IMR-90 (cell line): ENCODE measurements around the gene CASKIN1. TPM values are rescaled to one million over a fixed set of nuclear protein-coding genes. Genes with fewer than 3 reads are reported as not detected.
A peak's percentile ranks its signal among the peaks of the same experiment; 100 is the strongest.

Experiments used
- ATAC-seq: fragments of 200-7000 bp; cut with Tn5 transposase; 2 replicates; pipeline ENCODE4 v1.9.1; 2020; ENCODE audit warnings: low read depth, mild to moderate bottlenecking, moderate library complexity
- BruUV-seq: library from RNA; stranded (reverse); fragments of 400-500 nt; replicated peaks from 2 replicates; lab custom pipeline; 2021; lab: Mats Ljungman, UMichigan
- CTCF ChIA-PET: fragments of 300-600 bp; formaldehyde crosslinking; extraction: SDS; loops from one replicate; lab custom pipeline; 2021; ENCODE audit warnings: antibody characterized with exemption; lab: Yijun Ruan, JAX
- POLR2A ChIA-PET: fragments of 300-600 bp; sonication (Branson Sonifier 250); formaldehyde crosslinking; loops from one replicate; lab custom pipeline; 2022; ENCODE audit warnings: antibody characterized with exemption; ENCODE audit not compliant: unreplicated experiment; lab: Charles Lee
- DNase-seq: peaks from one replicate; pipeline ENCODE4 v3.0.0; 2013
- H2AFZ ChIP-seq: replicated peaks from 2 replicates; pipeline ENCODE3; 2013; ENCODE audit warnings: low read length, mild to moderate bottlenecking; ENCODE audit not compliant: poor library complexity
- H2AK5ac ChIP-seq: 2 replicates; pipeline ENCODE4 v1.6.1; 2013; ENCODE audit warnings: low read depth, low read length, inconsistent platforms
- H2AK9ac ChIP-seq: replicated peaks from 2 replicates; pipeline ENCODE3; 2013; ENCODE audit warnings: mild to moderate bottlenecking, low read depth, low read length, moderate library complexity; ENCODE audit not compliant: poor library complexity
- H2BK120ac ChIP-seq: 2 replicates; pipeline ENCODE4 v1.6.1; 2013; ENCODE audit warnings: low read depth, low read length, inconsistent platforms
- H2BK15ac ChIP-seq: 3 replicates; pipeline ENCODE4 v1.6.1; 2013; ENCODE audit warnings: low read depth, low read length, inconsistent platforms
- H2BK20ac ChIP-seq: 2 replicates; pipeline ENCODE4 v1.6.1; 2013; ENCODE audit warnings: low read depth, mild to moderate bottlenecking, inconsistent platforms, low read length, moderate library complexity
- H2BK5ac ChIP-seq: 2 replicates; pipeline ENCODE4 v1.6.1; 2013; ENCODE audit warnings: mild to moderate bottlenecking, low read depth, low read length, inconsistent platforms; ENCODE audit not compliant: poor library complexity, severe bottlenecking
- H3K14ac ChIP-seq: replicated peaks from 2 replicates; pipeline ENCODE4 v1.6.1; 2013; ENCODE audit warnings: low read depth, low read length, inconsistent platforms
- H3K18ac ChIP-seq: 2 replicates; pipeline ENCODE4 v1.6.1; 2013; ENCODE audit warnings: low read depth, low read length, control low read depth
- H3K23ac ChIP-seq: 2 replicates; pipeline ENCODE4 v1.6.1; 2013; ENCODE audit warnings: low read depth, low read length, inconsistent platforms
- H3K27ac ChIP-seq: 2 replicates; pipeline ENCODE4 v1.5.1; 2013; ENCODE audit warnings: mild to moderate bottlenecking, control low read depth, low read length; ENCODE audit not compliant: insufficient read depth
- H3K27me3 ChIP-seq: 2 replicates; pipeline ENCODE4 v1.6.1; 2013; ENCODE audit warnings: low read length; ENCODE audit not compliant: control insufficient read depth, insufficient read depth
- H3K36me3 ChIP-seq: 2 replicates; pipeline ENCODE4 v1.6.1; 2013; ENCODE audit warnings: low read length, mixed read lengths; ENCODE audit not compliant: control insufficient read depth, insufficient read depth
- H3K4ac ChIP-seq: 2 replicates; pipeline ENCODE4 v1.6.1; 2013; ENCODE audit warnings: low read depth, low read length, inconsistent platforms
- H3K4me1 ChIP-seq: 2 replicates; pipeline ENCODE4 v1.6.1; 2013; ENCODE audit warnings: low read length, mixed read lengths; ENCODE audit not compliant: control insufficient read depth, insufficient read depth
- H3K4me2 ChIP-seq: 2 replicates; pipeline ENCODE4 v1.6.1; 2013; ENCODE audit warnings: low read depth, mild to moderate bottlenecking, control low read depth, low read length, moderate library complexity
- H3K4me3 ChIP-seq: 2 replicates; pipeline ENCODE4 v1.5.1; 2013; ENCODE audit warnings: low read depth, mild to moderate bottlenecking, control low read depth, low read length, moderate library complexity; ENCODE audit not compliant: insufficient read depth
- H3K56ac ChIP-seq: 2 replicates; pipeline ENCODE4 v1.6.1; 2013; ENCODE audit warnings: low read length, inconsistent platforms; ENCODE audit not compliant: insufficient read depth; ENCODE audit errors: extremely low read depth
- H3K79me1 ChIP-seq, 2 experiments: 2 replicates each; pipeline ENCODE4 v1.6.1; 2013; ENCODE audit warnings: low read length in 2 of 2, inconsistent platforms in 1 of 2, low read depth in 1 of 2
- H3K9ac ChIP-seq: 2 replicates; pipeline ENCODE4 v1.6.1; 2013; ENCODE audit warnings: low read depth, low read length, control low read depth
- H3K9me1 ChIP-seq: 2 replicates; pipeline ENCODE4 v1.6.1; 2013; ENCODE audit warnings: low read length, inconsistent platforms; ENCODE audit not compliant: insufficient read depth
- H3K9me3 ChIP-seq: 2 replicates; pipeline ENCODE4 v1.6.1; 2013; ENCODE audit warnings: low read length; ENCODE audit not compliant: control insufficient read depth, insufficient read depth
- H4K20me1 ChIP-seq: 2 replicates; pipeline ENCODE4 v1.6.1; 2013; ENCODE audit warnings: low read length, inconsistent platforms; ENCODE audit not compliant: insufficient read depth
- H4K5ac ChIP-seq: 2 replicates; pipeline ENCODE4 v1.6.1; 2013; ENCODE audit warnings: mild to moderate bottlenecking, low read depth, low read length, control low read depth
- H4K8ac ChIP-seq, 2 experiments: 2 replicates each; pipeline ENCODE4 v1.6.1; 2013; ENCODE audit warnings: low read depth in 2 of 2, low read length in 2 of 2, control low read depth in 1 of 2, inconsistent platforms in 1 of 2
- H4K91ac ChIP-seq: 2 replicates; pipeline ENCODE4 v1.6.1; 2013; ENCODE audit warnings: low read depth, low read length, inconsistent platforms; ENCODE audit not compliant: insufficient read depth
- BHLHE40 ChIP-seq: fragments of 150-350 bp; IDR thresholded peaks from 2 replicates; pipeline ENCODE4 v1.6.1; 2016; ENCODE audit warnings: mild to moderate bottlenecking, low read depth, low read length
- CEBPB ChIP-seq: IDR thresholded peaks from 2 replicates; pipeline ENCODE4 v1.6.1; 2012; ENCODE audit warnings: low read depth, low read length, improper control_type of control experiment
- ELK1 ChIP-seq: fragments of 150-350 bp; IDR thresholded peaks from 2 replicates; pipeline ENCODE4 v1.6.1; 2016; ENCODE audit warnings: low read depth, mild to moderate bottlenecking, low read length, moderate library complexity, borderline replicate concordance
- FOS ChIP-seq: fragments of 150-350 bp; IDR thresholded peaks from 2 replicates; pipeline ENCODE4 v1.6.1; 2016; ENCODE audit warnings: low read depth, low read length
- MAZ ChIP-seq: IDR thresholded peaks from 2 replicates; pipeline ENCODE4 v1.6.1; 2012; ENCODE audit warnings: low read depth, mild to moderate bottlenecking, low read length, improper control_type of control experiment, moderate library complexity, borderline replicate concordance
- MXI1 ChIP-seq: IDR thresholded peaks from 2 replicates; pipeline ENCODE4 v1.6.1; 2012; ENCODE audit warnings: low read depth, mild to moderate bottlenecking, low read length, moderate library complexity, borderline replicate concordance
- NFE2L2 ChIP-seq: fragments of 150-350 bp; IDR thresholded peaks from 2 replicates; pipeline ENCODE4 v1.6.1; 2016; ENCODE audit warnings: low read depth, mild to moderate bottlenecking, low read length
- POLR2A ChIP-seq: IDR thresholded peaks from 2 replicates; pipeline ENCODE4 v1.6.1; 2012; ENCODE audit warnings: mild to moderate bottlenecking, low read depth, low read length
- RAD21 ChIP-seq: IDR thresholded peaks from 2 replicates; pipeline ENCODE4 v1.6.1; 2012; ENCODE audit warnings: low read length, improper control_type of control experiment
- RCOR1 ChIP-seq: IDR thresholded peaks from 2 replicates; pipeline ENCODE4 v1.6.1; 2012; ENCODE audit warnings: mild to moderate bottlenecking, low read length, improper control_type of control experiment; ENCODE audit not compliant: insufficient replicate concordance
- RFX5 ChIP-seq: IDR thresholded peaks from 2 replicates; pipeline ENCODE4 v1.8.0; 2012; ENCODE audit warnings: low read depth, mild to moderate bottlenecking, low read length, moderate library complexity
- SMC3 ChIP-seq: fragments of 150-350 bp; IDR thresholded peaks from 2 replicates; pipeline ENCODE4 v1.6.1; 2016; ENCODE audit warnings: low read depth, mild to moderate bottlenecking, antibody characterized with exemption, low read length, moderate library complexity
- USF2 ChIP-seq: fragments of 150-350 bp; IDR thresholded peaks from 2 replicates; pipeline ENCODE4 v1.6.1; 2017; ENCODE audit warnings: mild to moderate bottlenecking, antibody characterized with exemption, low read length, low read depth
- WGBS, 2 experiments: methylation state at CpG; one replicate each; pipeline versions ENCODE4 v1.1.5 to v1.1.7; 2013; ENCODE audit warnings: missing lambda C conversion rate in 2 of 2; ENCODE audit not compliant: insufficient read length in 1 of 2; ENCODE audit errors: extremely low coverage in 2 of 2; 5-methylcytosine and 5-hydroxymethylcytosine counted together
- dilution Hi-C: fragments of 300-500 bp; cut with HindIII; formaldehyde crosslinking; loops from one replicate; pipeline ENCODE4 v1.14.3; 2018; ENCODE audit warnings: low sequenced_read_pairs; ENCODE audit not compliant: unreplicated experiment
- in situ Hi-C: fragments of 300-500 bp; cut with MboI; formaldehyde crosslinking; loops from 3 replicates; pipeline ENCODE4 v1.14.3; 2019; ENCODE audit warnings: low sequenced_read_pairs, inconsistent platforms, mixed read lengths
- intact Hi-C: fragments of 100-400 bp; cut with micrococcal nuclease; formaldehyde crosslinking; loops from 2 replicates; pipeline ENCODE4 v1.10.0; 2022
- polyA plus RNA-seq, 3 experiments: library from polyadenylated mRNA; depleted of rRNA; stranded (reverse); fragments of >200 nt; gene quantifications; 2 replicates each; pipeline ENCODE4 v1.2.3, GENCODE V29; 2012; ENCODE audit warnings: low replicate concordance in 1 of 3
- total RNA-seq: library from RNA; depleted of rRNA; stranded (reverse); fragments of >200 nt; gene quantifications from 2 replicates; pipeline ENCODE4 v1.2.3, GENCODE V29; 2012
- TF ChIP-seq, protein P1 (sequence below): conservative IDR thresholded peaks from 2 replicates; pipeline ENCODE4 v1.5.1; 2012; ENCODE audit warnings: mild to moderate bottlenecking, low read depth, low read length, improper control_type of control experiment

The CASKIN1 gene
- total and polyA plus RNA-seq, 2 of the 4 experiments (the other 2 are of a cell fraction), result 0.05 TPM; not detected in 1

- no peak overlapping the region for H2BK20ac ChIP-seq
- H2BK15ac ChIP-seq, result no peak overlapping the region
- no peak for DNase-seq
- H2BK5ac ChIP-seq, result no peak overlapping the region
- no peak overlapping the region for H2AK5ac ChIP-seq
- no peak overlapping the region for H3K56ac ChIP-seq
- no peak overlapping the region for H4K8ac ChIP-seq
- no peak overlapping the region for H3K4me2 ChIP-seq
- H4K91ac ChIP-seq, result no peak overlapping the region
- no peak overlapping the region for H4K5ac ChIP-seq
- dilution Hi-C loops (no loop called here), in situ Hi-C loops (no loop called here), intact Hi-C loops (no loop called here)
- no peaks in the 10 kb centered on the region for H3K27me3 ChIP-seq
- peaks cover 10% of the 10 kb centered on the region for H3K9me1 ChIP-seq
- H4K20me1 ChIP-seq, result peaks cover 81% of the 10 kb centered on the region
- H3K9ac ChIP-seq, result peak overlapping the region; percentile 4; the same call in 1 of the 2 replicates
- ChIA-PET POLR2A (no interaction called here), CTCF (interaction anchor here (0.6 to 0.9 kb wide), 2 partner anchors 11 to 85 kb away, joined by 3 to 5 read pairs; partner anchors contain the start of gene DNASE1L2)
- H3K9me3 ChIP-seq, result no peaks in the 10 kb centered on the region
- H3K14ac ChIP-seq, result no peak overlapping the region
- 56% methylated on average over 6 of the region's 13 CpGs; no CpG with 5 or more reads in 1 of the 2 experiments for WGBS, 2 experiments
- no peak overlapping the region for H2BK120ac ChIP-seq
- H3K36me3 ChIP-seq, result peaks cover 32% of the 10 kb centered on the region
- H3K23ac ChIP-seq, result 0 out of 2 replicates have a peak overlapping the region, but pooled peaks have one; percentile 17
- peak overlapping the region; percentile 66 for H2AK9ac ChIP-seq
- ATAC-seq, result no peak
- no TSS peak for BruUV-seq
- H3K18ac ChIP-seq, result no peak overlapping the region
- H3K79me1 ChIP-seq, result peaks cover 11 to 69% of the 10 kb centered on the region in 2 experiments; a peak in 3 of 4 replicates
- no peak overlapping the region for H3K4me3 ChIP-seq
- peaks cover 40% of the 10 kb centered on the region for H3K4me1 ChIP-seq
- H2AFZ ChIP-seq, result no peak overlapping the region
- no peak overlapping the region for H3K27ac ChIP-seq
- H3K4ac ChIP-seq, result no peak overlapping the region
- TF ChIP-seq, protein P1, sequence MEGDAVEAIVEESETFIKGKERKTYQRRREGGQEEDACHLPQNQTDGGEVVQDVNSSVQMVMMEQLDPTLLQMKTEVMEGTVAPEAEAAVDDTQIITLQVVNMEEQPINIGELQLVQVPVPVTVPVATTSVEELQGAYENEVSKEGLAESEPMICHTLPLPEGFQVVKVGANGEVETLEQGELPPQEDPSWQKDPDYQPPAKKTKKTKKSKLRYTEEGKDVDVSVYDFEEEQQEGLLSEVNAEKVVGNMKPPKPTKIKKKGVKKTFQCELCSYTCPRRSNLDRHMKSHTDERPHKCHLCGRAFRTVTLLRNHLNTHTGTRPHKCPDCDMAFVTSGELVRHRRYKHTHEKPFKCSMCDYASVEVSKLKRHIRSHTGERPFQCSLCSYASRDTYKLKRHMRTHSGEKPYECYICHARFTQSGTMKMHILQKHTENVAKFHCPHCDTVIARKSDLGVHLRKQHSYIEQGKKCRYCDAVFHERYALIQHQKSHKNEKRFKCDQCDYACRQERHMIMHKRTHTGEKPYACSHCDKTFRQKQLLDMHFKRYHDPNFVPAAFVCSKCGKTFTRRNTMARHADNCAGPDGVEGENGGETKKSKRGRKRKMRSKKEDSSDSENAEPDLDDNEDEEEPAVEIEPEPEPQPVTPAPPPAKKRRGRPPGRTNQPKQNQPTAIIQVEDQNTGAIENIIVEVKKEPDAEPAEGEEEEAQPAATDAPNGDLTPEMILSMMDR, result no peak
- TF ChIP-seq RCOR1, result no peak
- TF ChIP-seq NFE2L2, result no peak
- no peak for TF ChIP-seq MXI1
- no peak for TF ChIP-seq MAZ
- TF ChIP-seq FOS, result no peak
- no peak for TF ChIP-seq ELK1
- no peak for TF ChIP-seq RFX5
- no peak for TF ChIP-seq RAD21
- no peak for TF ChIP-seq CEBPB
- TF ChIP-seq BHLHE40, result no peak
- no peak for TF ChIP-seq USF2
- no peak; the same call in 1 of the 2 replicates for TF ChIP-seq POLR2A
- TF ChIP-seq SMC3, result no peak
Observed at GRCh38 chr16:2151188-2152091, 45.0 kb downstream of the CASKIN1 start.
